Sciatic nerve (tissue), 2 donors: ENCODE data around the gene CYB5R3. TPM values are rescaled to one million over a fixed set of nuclear protein-coding genes. Genes with fewer than 3 reads are reported as not detected.

Source experiments
- ATAC-seq: fragments of 200-7000 bp; cut with Tn5 transposase; one replicate; pipeline ENCODE4 v1.9.1; 2020; ENCODE audit warnings: mild to moderate bottlenecking, moderate library complexity
- DNase-seq: peaks from one replicate; pipeline ENCODE4 v3.0.0-alpha.2; 2020; ENCODE audit warnings: low spot score
- intact Hi-C: fragments of 100-400 bp; cut with DNase I; formaldehyde crosslinking; loops from one replicate; pipeline ENCODE4 v1.14.2; 2022
- total RNA-seq: library from RNA; stranded (reverse); fragmentation: NEBNext Ultra II Directional; extraction: Animal tissue kit (Norgen Biotek cat#: 25700); gene quantifications from one replicate; pipeline ENCODE4 v1.2.1, GENCODE V29; 2021
- donor health status: DM: no; HTN: no; CAD: no.
- donor health status: DM: no; HTN: no; CAD: no.

Gene CYB5R3
- total RNA-seq, 1 donor from 2014 or later = 241 TPM

DNA sequence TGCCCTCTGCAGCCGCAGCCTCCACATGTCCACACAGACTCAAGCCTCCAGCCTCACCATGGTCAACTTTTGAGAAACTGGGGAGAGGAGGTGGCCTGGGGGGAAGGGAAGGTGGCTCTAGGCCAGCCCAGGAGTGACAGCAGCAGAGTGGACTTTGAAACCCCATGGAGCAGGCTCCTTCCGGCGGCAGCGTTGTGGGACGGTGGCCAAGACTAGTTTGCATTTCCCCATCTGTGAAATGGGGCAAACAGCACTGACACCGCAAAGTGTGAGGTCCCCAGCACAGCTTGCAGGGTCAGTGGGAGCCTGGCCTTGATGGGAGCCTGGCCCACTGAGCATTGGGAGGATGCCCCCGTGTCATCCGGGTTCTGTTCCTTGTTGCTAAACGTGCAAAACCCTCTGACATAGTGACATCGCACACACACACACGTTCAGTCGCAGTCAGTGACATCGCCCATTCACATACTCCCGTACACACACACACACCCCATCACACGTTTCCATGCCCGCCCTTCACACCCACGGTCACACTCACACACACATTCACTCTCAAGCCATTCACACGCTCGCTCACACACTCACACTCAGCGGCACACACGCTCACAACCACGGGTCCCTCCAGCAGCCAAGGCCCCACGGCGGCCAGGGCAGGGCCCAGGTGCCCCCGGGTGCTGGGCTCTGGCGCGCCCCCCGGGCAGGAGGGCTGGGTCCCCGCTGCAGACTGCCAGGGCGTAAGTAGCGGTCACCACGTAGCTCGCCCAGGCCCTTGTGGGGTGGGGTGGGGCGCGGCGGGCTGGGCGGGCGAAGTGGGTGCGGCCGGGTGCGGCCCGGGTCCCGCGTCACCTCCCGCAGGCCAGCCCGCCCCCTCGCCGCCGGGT, 585 bp downstream of the CYB5R3 start:
- intact Hi-C loops = no loop called here
- DNase-seq (peak; percentile 69), ATAC-seq (peak; percentile 30)

DNA sequence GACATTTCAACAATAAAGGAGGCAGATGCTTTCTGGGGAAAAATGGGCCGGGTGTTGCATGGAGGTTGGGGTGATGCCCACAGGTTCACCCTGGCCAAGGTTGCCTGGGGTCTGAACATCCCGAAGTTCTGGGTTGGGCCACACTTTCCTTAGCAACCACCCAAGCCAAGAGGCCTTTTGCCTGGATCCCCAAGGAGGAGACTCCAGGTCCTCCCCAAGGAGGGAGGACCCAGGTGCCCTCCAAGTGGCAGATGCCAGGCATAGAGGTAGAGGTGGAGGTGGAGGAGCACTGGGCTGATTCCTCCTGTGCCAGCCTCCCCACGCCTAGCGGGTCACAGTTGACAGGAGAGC, 1.2 kb downstream of the CYB5R3 start:
- no peak for ATAC-seq
- intact Hi-C loops = no loop called here
- no peak for DNase-seq

DNA sequence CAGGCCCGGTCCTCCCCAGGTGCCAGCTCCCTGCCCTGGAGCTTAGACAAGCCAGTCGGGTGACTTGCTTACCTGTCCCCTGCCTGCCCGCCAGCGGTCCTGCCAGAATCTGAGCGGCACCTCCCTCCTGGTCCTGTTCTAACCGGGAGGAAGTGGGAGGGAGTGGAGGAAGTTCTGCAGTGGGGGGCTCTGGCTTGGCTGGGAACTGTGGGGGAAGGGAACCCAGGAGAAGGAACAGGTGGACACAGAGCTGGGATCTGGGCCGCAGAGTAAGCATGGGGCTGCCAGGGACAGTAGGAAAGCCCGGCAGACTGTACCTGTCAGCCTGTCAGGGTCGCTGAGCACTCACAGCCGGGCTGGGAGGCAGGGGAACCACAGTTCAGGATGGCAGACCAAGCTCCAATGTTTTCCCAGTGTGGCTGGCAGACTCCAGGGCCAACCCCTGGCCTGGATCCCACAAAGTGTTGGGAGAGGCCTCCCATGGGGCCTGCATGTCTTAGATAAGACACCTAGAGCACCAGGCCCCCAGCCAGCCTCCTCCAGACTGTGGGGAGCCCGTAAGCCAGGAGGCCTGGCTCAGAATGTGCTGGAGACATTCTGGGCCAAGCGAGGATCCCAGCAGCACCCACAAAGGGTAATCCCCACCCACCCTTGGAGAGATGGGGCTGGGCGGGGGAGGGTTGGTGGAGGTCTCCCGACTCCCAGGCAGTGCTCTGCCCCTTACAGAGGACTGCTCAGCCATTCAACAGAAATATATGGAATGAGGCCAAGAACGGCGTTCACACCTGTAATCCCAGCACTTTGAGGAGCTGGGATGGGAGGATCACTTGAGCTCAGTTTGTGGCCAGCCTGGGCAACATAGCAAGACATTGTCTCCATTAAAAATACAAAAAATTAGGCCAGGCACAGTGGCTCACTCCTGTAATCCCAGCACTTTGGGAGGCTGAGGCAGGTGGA, 2.3 kb downstream of the CYB5R3 start:
- intact Hi-C loops = no loop called here
- no peak for ATAC-seq
- DNase-seq = no peak

DNA sequence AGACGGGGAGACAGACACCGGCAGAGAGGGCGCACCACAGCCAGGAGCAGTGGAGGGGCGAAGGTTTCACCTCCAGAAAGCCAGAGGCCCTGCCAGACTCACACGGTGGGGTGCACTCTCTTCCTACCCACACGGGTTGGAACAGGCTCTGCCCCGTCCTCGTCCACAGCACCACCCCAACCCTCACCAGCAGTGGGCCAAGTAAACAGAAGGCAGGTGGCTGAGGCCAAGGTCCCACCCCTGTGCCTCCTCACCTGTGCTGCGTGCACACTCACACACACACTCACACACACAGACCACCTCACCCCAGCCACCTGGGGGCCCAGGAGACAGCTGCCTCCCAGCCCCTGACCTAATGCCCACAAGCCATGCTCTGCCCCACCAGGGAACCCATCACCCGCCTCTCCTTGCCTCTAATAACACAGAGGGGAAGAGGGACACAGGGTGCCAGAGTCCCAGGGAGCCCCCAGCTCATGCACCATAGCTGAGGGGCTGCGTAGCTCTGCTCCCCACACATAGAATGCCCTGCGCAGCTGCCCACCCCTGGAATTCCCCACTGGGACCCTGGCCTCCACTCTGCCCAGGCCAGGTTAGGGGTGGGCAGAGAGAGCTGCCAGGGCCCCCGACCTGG, 3.1 kb downstream of the CYB5R3 start:
- DNase-seq = no peak
- peak; percentile 19 for ATAC-seq
- intact Hi-C loops = no loop called here

DNA sequence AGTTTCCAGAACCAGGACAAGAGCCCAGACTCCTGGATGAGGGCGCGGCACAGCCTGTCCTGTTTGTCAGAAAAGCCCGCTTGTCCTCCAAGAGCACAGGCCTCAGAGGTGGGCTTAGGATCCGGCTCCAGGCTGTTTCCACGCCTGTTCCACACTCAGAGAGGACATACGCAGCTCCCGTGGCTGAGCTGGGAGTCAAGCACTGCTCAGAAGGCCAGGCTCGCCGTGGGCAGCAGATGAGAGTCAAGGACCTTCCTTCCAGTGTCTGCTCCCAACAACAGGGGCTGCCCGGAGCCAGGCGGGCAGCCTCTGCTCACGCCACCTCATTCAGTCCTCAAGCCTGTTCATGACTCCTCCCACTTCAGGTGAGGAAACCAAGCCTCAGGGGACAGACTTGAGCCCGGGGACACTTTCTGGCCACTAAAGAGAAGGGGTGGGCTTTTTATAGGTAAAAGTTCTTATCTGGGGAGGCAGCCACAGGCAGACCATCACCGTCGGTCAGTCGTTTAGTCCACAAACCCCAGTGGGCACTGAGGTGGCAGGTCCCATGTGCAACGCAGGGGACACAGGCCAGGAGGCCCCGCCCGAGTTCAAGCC, 3.8 kb downstream of the CYB5R3 start:
- intact Hi-C loops = no loop called here
- ATAC-seq (peak; percentile 55), DNase-seq (no peak)

DNA sequence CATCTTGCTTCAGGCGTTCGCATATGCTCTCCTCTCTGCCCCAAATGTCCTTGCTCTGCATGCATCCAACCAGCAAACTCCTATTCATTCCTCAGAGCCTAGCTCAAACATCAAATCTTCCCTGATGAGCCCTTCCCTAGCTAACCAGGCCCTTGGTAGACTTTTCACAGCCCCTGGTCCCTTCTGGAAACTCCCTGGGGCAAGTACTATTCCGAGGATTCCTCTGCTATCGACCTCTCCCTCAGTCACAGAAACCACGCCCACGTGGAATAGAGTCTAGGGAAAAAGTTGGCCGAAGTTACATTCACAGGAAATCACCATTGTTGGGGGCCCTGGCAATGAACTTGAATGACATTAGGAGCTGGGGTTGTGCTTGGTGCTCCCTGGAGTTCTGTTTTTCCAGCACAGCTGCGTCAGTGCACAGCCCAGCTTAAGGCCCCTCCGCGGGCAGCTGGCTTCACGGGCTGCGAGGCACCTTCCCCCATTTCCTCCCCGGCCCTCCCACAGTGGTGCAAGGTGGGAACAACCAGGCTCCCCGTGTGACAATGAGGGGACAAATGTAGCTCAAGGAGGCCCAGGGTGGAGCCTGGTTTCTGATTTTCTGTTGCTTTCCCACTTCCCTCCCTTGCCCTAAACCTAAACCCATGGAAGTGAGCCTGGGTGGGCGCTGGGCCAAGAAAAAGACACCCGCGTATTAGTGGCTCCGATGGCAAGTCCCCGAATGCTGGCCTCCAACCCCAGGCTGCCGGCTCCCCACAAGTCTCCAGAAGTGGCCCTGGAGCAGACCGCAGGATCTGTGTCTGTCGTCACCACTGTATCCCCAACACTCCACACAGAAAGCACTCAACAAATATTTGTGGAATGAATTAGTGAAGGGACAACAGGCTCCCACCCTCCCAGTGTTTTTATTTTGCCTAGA, 4.5 kb downstream of the CYB5R3 start:
- DNase-seq (peak; percentile 84), ATAC-seq (peak; percentile 44)
- intact Hi-C loops = no loop called here

DNA sequence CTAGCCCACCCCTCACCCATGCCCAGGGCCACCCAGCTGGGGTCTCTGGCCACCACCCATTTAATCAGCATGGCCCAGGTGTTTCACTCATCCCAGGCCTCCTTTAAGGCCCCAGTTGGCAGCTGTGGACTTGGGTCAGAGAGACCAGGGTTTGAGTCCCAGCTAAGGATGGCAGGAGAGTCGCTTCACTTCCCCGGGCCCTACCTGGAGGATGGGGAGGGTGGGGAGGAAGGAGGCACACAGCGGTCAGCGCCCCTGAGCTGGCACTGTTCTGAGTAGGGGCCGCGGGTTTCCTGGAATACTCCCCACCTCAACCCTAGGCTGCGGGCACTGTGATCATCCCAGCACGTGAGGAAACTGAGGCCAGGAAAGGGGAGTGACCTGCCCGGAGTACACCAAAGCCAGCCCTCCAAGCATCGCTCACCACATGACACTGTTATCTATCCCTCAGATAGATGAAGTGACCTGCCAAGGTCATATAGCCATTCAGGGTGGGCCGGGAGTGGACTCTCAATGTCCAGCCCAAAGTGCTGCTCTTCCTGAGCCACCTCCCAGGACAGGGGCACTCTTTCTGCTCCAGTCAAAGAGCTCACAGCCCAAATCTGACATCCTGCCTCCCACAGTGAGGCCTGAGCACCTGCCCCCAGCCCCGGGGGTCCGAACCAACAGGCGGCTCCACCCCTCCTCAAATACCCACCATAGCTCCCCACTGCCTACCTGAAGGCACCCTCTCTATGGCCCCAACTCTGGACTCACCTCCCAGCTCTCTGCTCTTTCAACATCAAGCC, 5.4 kb downstream of the CYB5R3 start:
- ATAC-seq (no peak), DNase-seq (no peak)
- intact Hi-C loops = no loop called here

DNA sequence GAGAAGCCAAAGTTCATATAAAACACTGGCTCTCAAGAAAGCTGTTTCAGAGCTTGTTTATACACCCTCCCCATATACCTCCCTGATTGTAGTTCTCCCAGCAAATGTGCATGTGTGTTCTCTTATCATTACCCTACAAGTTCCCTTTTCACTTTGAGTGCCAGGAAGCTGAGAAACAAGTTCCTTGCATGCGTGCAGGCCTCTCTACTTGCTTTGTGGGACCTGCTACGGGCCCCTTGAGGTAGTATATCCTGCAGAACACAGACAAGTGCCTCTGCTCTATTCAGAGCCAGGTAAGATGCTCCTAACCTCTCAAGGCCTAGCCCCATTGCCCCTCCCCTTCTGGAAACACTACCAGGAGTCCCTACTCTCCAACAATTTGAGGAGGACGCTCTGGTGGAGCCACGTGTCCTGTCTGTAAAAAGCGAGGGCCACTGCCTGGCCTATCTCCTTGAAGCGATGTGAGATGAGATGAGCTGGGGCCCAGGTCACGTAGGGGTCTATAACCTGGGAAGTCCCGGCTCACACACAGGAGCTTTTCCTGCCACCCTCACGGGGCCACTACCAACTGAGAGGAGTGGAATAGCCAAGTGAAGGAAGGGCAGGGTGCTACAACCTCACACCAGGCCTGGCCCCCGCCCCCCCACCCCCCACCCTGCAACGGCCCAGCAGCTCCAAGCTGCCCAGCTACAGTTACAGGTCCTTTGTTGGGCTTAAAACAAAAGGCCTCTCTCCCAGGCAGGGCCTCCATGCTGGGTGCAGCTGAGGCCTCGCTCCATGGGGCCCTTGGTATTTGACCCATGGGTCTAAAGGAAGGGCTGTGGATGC, 6.2 kb downstream of the CYB5R3 start:
- intact Hi-C loops = no loop called here
- ATAC-seq = no peak
- DNase-seq = no peak

DNA sequence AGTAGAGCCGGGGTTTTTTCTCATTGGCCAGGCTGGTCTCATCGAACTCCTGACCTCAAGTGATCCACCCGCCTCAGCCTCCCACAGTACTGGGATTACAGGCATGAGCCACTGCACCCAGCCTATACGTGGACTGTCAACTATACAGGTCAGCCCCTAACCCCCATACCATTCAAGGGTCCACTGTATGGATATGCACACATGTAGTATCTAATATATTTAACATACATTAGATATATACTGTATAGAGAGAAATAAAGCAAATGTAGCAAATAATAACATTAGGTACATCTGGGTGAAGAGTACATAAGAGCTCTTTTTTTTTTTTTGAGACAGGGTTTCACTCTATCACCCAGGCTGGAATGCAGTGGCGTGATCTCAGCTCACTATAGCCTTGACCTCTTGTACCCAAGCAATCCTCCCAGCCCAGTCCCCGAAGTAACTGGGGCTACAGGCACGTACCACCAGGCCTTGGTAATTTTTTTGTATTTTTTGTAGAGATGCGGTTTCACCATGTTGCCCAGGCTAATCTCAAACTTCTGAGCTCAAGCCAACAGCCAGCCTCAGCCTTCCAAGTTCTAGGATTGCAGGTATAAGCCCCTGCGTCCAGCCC, 7.3 kb downstream of the CYB5R3 start:
- no peak for DNase-seq
- no peak for ATAC-seq
- intact Hi-C loops = no loop called here

DNA sequence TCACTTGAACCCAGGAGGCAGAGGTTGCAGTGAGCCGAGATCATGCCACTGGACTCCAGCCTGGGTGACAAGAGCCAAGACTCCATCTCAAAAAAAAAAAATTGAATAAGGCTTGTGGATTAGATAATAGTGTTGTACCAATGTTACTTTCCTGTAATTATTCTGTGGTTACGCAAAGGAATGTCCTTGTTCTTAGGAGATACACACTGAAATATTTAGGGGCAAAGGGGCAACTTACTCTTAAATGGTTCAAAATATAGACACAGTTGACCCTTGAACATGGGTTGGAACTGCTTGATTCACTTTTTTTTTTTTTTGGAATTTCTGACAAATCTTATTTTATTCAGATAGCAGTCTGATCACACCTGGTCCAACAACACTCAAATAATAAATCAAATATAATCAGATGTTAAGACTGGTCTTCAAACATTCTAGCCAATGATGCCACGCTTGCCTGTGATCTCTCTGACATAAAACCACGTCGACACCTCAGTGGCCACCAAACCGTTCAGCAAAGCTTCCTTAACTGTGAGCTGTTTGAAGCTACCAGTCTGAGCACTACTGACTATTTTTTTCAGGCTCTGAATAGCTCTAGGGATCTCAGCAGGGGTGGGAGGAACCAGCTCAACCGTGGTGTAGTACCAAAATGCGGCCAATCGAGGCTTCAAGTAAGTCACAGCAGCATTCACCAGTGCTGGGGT, 9.5 kb downstream of the CYB5R3 start:
- intact Hi-C loops = no loop called here
- ATAC-seq = peak; percentile 45
- no peak for DNase-seq

DNA sequence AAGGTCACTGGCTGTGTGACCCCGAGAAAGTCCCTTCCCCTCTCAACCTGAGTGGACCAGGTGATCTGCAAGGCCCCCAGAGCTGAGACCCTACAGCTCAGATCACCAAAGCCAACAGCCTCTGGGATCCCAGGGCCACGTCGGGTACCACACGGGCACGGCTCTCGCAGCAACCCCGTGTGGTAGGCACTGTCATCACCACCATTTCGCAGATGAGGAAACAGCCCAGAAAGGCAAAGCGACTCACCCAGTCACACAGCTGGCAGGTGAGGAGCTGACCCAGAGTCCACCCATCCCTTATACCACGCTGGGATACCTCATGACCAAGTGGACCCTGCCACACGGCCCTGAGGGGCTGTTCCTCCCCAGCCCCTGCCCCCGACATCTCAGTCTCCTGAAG, 11.6 kb downstream of the CYB5R3 start:
- intact Hi-C loops = no loop called here
- no peak for DNase-seq
- ATAC-seq = no peak

DNA sequence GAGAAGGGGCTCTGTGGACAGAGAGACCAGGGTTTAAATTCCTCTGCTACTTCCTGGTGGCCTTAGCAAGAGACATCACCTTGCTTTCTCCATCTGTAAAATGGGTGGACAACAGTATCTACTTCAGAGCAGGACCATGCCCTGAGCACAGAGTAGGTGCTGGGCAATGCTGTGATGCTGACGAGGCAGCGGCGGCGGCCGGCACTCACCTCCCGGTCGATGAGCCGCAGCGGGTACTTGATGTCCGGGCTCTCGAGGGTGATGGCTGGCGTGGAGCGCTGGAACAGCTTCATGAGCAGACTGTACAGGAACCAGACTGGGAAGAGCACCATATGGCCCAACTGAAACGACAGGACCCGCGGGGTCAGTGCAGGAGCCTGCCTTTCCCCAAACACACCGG, 12.7 kb downstream of the CYB5R3 start:
- DNase-seq = no peak
- intact Hi-C loops = no loop called here
- no peak for ATAC-seq

DNA sequence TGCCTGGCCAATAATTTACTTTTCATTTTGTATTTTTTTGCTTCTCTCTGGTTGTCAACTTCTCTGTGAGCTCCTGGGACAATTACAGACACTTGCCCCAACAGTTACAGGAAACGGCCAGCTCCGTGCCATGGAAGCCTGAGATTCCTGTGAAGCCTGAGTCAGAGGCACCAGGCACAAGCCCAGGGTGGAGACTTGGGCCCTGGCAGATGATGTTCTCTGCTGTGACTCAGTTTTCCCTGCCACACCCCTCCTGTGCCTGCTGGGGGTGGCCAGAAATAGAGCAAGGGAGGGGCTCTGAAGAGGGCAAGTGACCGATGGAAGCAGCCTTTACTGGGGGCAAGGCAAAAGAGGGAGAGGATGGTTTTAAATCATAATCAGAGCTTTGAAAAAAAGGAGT, 13.7 kb downstream of the CYB5R3 start:
- no peak for DNase-seq
- intact Hi-C loops = no loop called here
- peak; percentile 61 for ATAC-seq

DNA sequence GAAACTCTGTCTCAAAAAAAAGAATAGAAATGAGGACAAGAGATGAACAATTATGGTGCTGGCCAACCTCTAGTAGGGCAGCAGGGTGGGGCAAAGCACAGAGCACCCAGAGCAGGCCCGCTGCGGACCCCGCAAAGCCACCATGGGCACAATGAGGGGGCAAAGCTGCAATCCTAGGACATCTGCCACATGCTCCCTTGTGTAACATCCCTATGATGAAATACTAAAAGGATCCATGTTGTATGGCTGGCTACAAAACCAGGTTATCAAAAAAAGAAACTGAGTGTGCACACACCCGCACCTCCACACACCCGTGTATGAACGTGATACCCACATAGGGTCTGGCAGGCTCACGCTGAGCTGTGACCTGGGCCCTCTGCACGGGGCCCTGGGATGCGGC, 16.2 kb downstream of the CYB5R3 start:
- ATAC-seq = no peak
- no peak for DNase-seq
- intact Hi-C loops = no loop called here

DNA sequence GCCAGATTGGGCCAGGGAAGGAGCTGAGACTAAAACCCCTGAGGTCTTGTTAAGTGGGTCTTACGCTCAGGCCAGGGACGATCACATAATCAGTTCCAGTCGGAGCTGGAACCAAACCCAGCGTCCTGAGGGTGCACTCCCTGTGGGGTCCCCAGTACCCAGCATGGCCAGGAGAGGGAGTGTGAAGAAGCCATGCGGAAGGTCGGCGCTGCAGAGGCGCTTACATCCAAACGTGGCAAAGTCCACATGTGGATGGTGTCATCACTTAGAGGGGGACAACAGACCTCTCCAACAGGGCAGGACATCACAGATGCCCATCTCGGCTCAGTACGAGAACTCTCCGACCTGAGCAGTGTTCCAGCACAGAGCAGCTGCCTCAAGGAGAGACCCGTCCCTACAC, 17.1 kb downstream of the CYB5R3 start:
- ATAC-seq (peak; percentile 8), DNase-seq (no peak)
- intact Hi-C loops = no loop called here
